A549 treated with Mapracorat at 1 μM for 4 hours (cell line): ENCODE data around the gene GATAD2A. TPM values are rescaled to one million over a fixed set of nuclear protein-coding genes. Genes with fewer than 3 reads are reported as not detected.

ENCODE experiments used
- total RNA-seq: library from RNA; stranded (reverse); fragments of 200-300 nt; extraction: Qiagen RNA extraction; gene quantifications from 5 replicates; pipeline ENCODE4 v1.2.3, GENCODE V29; 2022

GATAD2A gene, protein sequence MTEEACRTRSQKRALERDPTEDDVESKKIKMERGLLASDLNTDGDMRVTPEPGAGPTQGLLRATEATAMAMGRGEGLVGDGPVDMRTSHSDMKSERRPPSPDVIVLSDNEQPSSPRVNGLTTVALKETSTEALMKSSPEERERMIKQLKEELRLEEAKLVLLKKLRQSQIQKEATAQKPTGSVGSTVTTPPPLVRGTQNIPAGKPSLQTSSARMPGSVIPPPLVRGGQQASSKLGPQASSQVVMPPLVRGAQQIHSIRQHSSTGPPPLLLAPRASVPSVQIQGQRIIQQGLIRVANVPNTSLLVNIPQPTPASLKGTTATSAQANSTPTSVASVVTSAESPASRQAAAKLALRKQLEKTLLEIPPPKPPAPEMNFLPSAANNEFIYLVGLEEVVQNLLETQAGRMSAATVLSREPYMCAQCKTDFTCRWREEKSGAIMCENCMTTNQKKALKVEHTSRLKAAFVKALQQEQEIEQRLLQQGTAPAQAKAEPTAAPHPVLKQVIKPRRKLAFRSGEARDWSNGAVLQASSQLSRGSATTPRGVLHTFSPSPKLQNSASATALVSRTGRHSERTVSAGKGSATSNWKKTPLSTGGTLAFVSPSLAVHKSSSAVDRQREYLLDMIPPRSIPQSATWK
- 31.3 to 50.0 TPM (median 46.0 TPM) in 5 replicates for total RNA-seq

DNA sequence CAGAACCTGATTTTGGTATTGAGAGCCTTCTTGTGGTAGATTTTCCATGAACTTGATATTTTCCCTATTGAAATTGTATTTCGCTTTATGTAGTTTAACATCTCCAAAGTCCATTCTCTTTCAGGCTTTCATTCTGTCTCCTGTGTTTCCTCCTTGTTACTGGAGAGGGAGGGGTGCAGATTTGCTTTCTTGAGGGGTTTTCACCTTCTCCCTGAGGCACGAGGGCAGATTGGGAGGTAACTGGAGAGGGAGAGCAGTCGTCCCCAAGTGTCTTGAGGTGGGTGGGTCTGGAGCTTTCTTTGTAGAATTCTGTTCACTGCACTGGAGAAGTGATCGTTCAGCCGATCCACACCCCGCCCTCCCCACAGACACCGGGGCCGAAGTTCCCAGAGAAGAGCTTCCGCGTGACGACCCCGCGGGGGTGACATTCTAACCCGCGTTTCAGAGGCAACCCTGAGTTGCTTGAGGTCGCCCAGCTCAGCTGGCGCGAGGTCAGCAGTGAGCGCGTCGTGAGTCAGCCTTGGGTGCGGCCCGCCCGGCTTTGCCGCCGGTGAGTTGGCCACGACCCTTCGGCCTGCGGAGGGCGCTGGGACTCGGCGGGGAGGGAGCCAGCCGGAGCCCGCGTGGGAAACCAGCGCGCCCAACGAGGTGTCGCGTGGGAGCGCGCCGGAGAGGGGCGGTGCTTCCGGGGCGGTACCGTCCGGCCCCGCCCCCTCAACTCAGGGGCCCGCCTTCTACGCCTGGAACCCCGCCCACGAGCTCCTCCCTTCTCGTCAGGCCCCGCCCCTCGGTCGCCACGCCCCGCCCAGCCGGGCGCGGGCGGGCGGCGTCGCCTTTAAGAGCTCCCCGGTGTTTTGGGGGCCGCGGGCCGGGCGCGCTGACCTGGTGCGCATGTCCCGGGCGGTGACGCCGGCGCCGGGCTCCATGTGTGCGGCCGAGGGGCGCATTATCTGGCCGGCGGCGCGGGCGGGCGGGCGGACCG, at the start of gene GATAD2A:
GATAD2A (plus strand) TSS at position 797 of the 982 bp plus-strand sequence. CDS start 59,671 bp downstream, outside the sequence.

DNA sequence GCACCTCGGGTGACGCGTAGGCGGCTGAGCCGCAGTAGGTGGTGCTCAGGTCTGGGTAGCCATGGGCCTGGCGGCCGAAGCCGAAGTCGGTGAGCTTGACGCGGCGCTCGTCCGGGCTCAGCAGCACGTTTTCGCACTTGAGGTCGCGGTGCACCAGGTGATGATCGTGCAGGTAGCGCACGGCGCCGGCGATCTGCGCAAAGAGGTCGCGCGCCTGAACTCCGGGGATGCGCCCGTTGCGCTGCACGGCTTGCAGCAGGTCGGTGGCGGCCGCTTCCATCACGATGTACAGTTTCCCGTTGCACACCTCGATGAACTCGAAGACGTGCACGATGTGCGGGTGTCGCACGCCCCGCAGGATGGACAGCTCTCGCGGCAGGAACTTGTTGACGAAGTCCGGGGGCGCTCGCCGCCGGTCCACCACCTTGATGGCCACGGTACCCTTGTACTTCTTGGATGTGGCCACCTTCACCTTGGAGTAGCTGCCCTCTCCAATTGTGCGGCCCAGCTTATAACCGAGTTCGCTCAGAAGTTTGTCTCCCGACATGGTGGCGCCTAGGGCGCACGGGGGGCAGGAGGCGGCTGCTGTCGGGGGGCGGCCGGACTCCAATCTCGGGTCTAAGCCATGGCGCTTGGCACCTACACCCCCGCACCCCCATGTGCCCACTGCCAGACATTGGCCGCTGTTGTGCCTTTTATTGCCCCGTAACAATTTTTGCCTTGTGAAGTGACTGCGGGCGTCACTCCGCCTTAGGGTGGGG, 109.6 kb downstream of the GATAD2A start, which contains the start of gene TSSK6:
TSSK6 (minus strand) TSS at position 668 of the 761 bp plus-strand sequence; CDS start at position 547, 121 bp downstream.

DNA sequence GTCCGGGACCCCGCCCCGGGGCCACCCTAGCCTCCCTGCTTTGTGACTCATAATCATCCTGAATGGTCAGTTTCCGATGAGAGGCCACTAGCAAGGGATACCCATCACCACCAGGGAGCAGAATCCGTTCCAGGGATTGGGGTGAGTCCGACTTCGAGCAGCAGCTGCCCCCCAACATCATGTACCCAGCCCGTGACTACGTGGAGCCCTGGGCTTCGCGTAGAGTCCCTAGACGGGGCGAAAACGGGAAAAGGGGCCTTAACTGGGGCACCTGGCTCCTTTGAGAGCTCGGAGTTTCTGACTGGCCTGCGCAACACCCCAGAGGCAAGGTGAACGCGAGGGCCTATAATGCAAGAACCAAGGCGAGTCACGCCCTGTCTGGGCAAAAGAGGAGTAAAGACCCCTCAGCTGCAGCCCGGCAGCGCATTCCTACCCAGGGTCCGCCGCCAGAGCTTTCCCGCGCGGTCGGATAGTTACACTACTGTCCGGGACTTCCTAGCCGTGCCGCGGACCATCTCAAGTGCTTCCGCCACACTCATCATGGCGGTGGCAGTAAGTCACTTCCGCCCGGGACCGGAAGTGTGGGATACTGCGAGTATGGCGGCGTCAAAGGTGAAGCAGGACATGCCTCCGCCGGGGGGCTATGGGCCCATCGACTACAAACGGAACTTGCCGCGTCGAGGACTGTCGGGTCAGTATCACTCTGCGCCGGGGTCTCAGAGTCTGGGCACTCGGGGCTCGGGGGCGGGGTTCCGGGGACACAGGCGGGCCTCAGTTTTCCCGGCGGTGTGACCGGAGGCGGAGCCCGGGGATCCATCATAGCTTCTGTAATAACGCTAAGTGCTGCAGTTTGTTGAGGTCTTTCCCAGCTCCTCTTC, 110.4 kb downstream of the GATAD2A start, which contains the start of gene NDUFA13:
NDUFA13 (plus strand) TSS at position 584 of the 878 bp plus-strand sequence; CDS start at position 598, 14 bp downstream.

DNA sequence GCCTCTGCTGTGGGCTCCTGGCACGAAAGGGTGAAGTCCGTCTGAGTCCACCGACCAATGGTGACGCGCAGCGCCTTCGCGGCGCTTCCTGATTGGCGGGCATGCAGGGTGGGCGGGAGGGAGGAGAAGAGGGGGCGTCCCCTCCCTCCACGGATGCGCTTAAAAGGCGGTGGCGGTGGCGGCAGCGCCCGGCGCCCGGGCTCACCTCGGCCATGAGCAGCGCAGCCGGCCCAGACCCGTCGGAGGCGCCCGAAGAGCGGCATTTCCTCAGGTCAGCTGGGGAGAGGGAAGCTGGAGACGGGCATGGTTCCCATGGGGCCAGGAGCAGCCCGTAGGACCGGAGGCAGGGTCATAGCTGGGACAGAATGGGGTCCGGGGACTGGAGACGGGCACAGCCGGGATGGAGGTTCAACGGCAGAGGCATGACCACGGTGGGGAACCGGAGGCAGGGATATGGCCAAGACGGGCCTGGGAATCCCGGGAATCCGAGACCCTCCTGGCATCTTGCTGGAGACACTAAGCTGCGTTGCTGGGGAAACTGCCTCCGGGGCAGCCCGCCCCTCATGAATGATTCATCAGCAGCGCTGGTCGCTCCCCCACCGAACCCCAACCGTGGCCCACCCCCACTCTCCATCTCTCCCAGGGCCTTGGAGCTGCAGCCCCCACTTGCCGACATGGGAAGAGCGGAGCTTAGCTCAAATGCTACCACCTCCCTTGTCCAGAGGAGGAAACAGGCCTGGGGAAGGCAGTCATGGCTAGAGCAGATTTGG, 123.4 kb downstream of the GATAD2A start, which contains the start of gene YJEFN3:
YJEFN3 (plus strand) TSS at position 191 of the 770 bp plus-strand sequence; CDS start at position 213, 22 bp downstream.

DNA sequence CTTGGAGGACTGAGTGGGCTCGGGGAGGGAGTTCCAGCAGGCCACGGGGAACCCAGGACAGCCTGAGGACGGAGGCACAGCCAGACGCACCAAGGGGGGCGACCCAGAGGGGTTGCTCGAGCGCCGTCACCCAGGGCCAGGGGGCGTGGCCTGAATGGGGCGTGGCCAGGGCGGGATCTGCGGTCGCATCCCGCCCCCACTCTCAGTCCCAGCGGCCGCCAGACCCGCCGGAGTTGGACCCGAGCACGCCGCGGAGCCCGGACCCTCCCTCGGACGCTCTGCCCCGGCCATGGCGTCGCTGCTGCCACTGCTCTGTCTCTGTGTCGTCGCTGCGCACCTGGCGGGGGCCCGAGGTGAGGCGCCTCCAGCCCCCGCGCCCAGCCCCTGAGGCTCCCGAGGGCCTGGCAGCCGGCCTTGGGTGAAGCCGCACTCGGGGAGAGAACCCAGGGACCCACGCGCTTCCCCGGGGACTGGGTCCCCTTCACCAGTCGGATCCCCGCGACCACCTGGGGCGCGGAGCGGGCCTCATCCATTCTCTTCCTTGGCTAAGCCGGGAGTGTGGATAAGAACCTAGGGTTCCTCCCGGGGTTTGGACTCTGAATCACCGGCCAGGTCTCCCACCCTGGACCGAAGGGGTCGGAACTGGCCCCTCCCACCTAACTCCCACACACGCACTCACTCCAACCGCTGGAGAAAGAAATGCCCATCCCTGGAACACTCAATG, 132.7 kb downstream of the GATAD2A start, which contains the start of gene CILP2:
CILP2 (plus strand) TSS at position 205 of the 724 bp plus-strand sequence; CDS start at position 290, 85 bp downstream.

Other genes with a start within 250 kb of the GATAD2A start
- 0.18 to 1.4 TPM (median 0.52 TPM) in 5 replicates for gene MEF2B, start 235.4 kb upstream of the GATAD2A start, total RNA-seq
- gene BORCS8, start 213.5 kb upstream of the GATAD2A start, total RNA-seq, result 8.1 to 13.2 TPM (median 10.9 TPM) in 5 replicates
- 31.3 to 47.6 TPM (median 45.7 TPM) in 5 replicates for gene RFXANK, start 213.4 kb upstream of the GATAD2A start, total RNA-seq
- gene NR2C2AP, start 202.3 kb upstream of the GATAD2A start, total RNA-seq, result 25.9 to 31.5 TPM (median 30.5 TPM) in 5 replicates
- gene NCAN, start 193.7 kb upstream of the GATAD2A start, total RNA-seq, result 0.05 to 0.16 TPM (median 0.05 TPM) in 4 of 5 replicates, not detected in the other
- 0.21 to 0.82 TPM (median 0.66 TPM) in 5 replicates for gene TM6SF2, start 132.4 kb upstream of the GATAD2A start, total RNA-seq
- gene SUGP1, start 85.2 kb upstream of the GATAD2A start, total RNA-seq, result 23.0 to 31.8 TPM (median 28.0 TPM) in 5 replicates
- gene MAU2, start 84.8 kb upstream of the GATAD2A start, total RNA-seq, result 8.8 to 14.1 TPM (median 13.6 TPM) in 5 replicates
- 0.66 to 2.2 TPM (median 1.9 TPM) in 5 replicates for gene TSSK6, start 109.9 kb downstream of the GATAD2A start, total RNA-seq
- 153 to 191 TPM (median 160 TPM) in 5 replicates for gene NDUFA13, start 110.5 kb downstream of the GATAD2A start, total RNA-seq
- gene YJEFN3, start 123.2 kb downstream of the GATAD2A start, total RNA-seq, result 2.2 to 5.0 TPM (median 3.5 TPM) in 5 replicates
- 0.13 to 0.24 TPM (median 0.15 TPM) in 5 replicates for gene CILP2, start 132.6 kb downstream of the GATAD2A start, total RNA-seq
- 1.3 to 2.2 TPM (median 1.7 TPM) in 5 replicates for gene PBX4, start 213.0 kb downstream of the GATAD2A start, total RNA-seq
- 3.1 to 5.2 TPM (median 4.6 TPM) in 5 replicates for gene LPAR2, start 222.5 kb downstream of the GATAD2A start, total RNA-seq
- gene GMIP, start 238.0 kb downstream of the GATAD2A start, total RNA-seq, result 4.2 to 6.3 TPM (median 5.4 TPM) in 5 replicates